OCI-LY1 (cell line): ENCODE measurements around the gene RGPD4.
"Not testable (repeated sequence)": the region's sequence is repeated elsewhere in the genome, so short reads cannot be mapped to it uniquely, and the experiment has no call there.

ENCODE experiments used
- CTCF ChIP-seq: fragments of 200-600 bp; sonication (generic), shearing (Covaris generic); IDR thresholded peaks from 2 replicates; pipeline ENCODE4 v1.5.1; 2017; ENCODE audit warnings: mild to moderate bottlenecking, antibody characterized with exemption, low read length, moderate library complexity, mixed read lengths
- EZH2 ChIP-seq: fragments of 200-600 bp; sonication (generic), shearing (Covaris generic); IDR thresholded peaks from 2 replicates; pipeline ENCODE4 v1.8.0; 2017; ENCODE audit warnings: borderline replicate concordance, mixed run types, mild to moderate bottlenecking, antibody characterized with exemption, low read length, moderate library complexity, mixed read lengths

GRCh38 chr2:107916696-107917370 lies 90.1 kb downstream of the RGPD4 start:
- not testable (repeated sequence) for TF ChIP-seq CTCF, EZH2
